ENCODE measurements around the gene QKI. TPM values are rescaled to one million over a fixed set of nuclear protein-coding genes. Genes with fewer than 3 reads are reported as not detected.

The QKI gene
- total and polyA plus RNA-seq, 2 of the 8 experiments (the other 6 are each of a cell fraction or from before 2014, with no cell fraction given) = 181 to 183 TPM

- Histone ChIP-seq H2BK120ac (replicated peaks; ENCODE audit: low read depth, low read length) (no peak overlapping the region), H3K9me3 (ENCODE audit: insufficient read depth in 2 of 2, low read depth in 1 of 2, low read length in 1 of 2) (no peaks in the 10 kb centered on the region), H3K79me1 (ENCODE audit: low read depth, low read length) (no peaks in the 10 kb centered on the region), H3K56ac (replicated peaks; ENCODE audit: insufficient read length, low read depth, low read length) (no peak overlapping the region), H3K23me2 (ENCODE audit: low read depth, low read length) (no peaks in the 10 kb centered on the region), H4K20me1 (replicated peaks in 1 of 2; ENCODE audit: control insufficient read depth in 1 of 2, insufficient read depth in 2 of 2, low read length in 2 of 2) (no peaks in the 10 kb centered on the region), H2BK12ac (ENCODE audit: low read depth, low read length) (no peak overlapping the region), H3K4me3 (ENCODE audit: extremely low read depth in 1 of 4, insufficient read depth in 2 of 4, low read depth in 3 of 4, low read length in 4 of 4) (no peak overlapping the region), H3K79me2 (ENCODE audit: control insufficient read depth in 1 of 2, insufficient read depth in 2 of 2, low read length in 2 of 2) (no peaks in the 10 kb centered on the region), H3K23ac (ENCODE audit: insufficient read length) (no peak overlapping the region), H3K27me3 (replicated peaks in 1 of 4; ENCODE audit: control insufficient read depth in 3 of 4, extremely low read depth in 1 of 4, insufficient read depth in 3 of 4, low read length in 3 of 4) (no peaks in the 10 kb centered on the region), H3K18ac (ENCODE audit: extremely low read depth, low read length) (no peak overlapping the region), H3K4me1 (replicated peaks in 1 of 4; ENCODE audit: control insufficient read depth in 3 of 4, insufficient read depth in 4 of 4, low read length in 3 of 4) (no peaks in the 10 kb centered on the region; a peak in 1 of 7 replicates), H3K4ac (replicated peaks; ENCODE audit: insufficient read length, low read depth, low read length) (no peak overlapping the region), H3K36me3 (ENCODE audit: control insufficient read depth in 2 of 4, insufficient read depth in 4 of 4, low read length in 3 of 4) (no peaks in the 10 kb centered on the region), H3K27ac (ENCODE audit: low read depth, low read length) (no peak overlapping the region), H2BK5ac (ENCODE audit: low read depth, low read length) (no peak overlapping the region), H3K9ac (replicated peaks in 1 of 4; ENCODE audit: extremely low read depth in 1 of 4, low read depth in 3 of 4, low read length in 3 of 4) (no peak overlapping the region), H2AK5ac (ENCODE audit: low read depth, low read length) (no peak overlapping the region), H4K8ac (ENCODE audit: extremely low read depth, insufficient read depth, low read length) (no peak overlapping the region), H4K91ac (replicated peaks; ENCODE audit: insufficient read length, low read length) (no peak overlapping the region), H3K4me2 (ENCODE audit: insufficient read depth in 1 of 2, low read depth in 2 of 2, low read length in 2 of 2) (no peak overlapping the region), H2BK20ac (ENCODE audit: low read length) (no peak overlapping the region), H2BK15ac (ENCODE audit: low read length) (no peak overlapping the region), H2AFZ (ENCODE audit: low read length) (no peak overlapping the region), H3K14ac (ENCODE audit: insufficient read length) (no peak overlapping the region), H4K5ac (ENCODE audit: insufficient read length, low read depth, low read length) (no peak overlapping the region)
- FAIRE-seq (no peak), DNase-seq (ENCODE audit: low read depth in 1 of 2, low spot score in 2 of 2) (no peak)
- POLR2A ChIA-PET (ENCODE audit: partially characterized antibody) = no interaction called here
- 98% methylated on average over 5 of the region's 5 CpGs; no CpG with 5 or more reads in 1 of the 2 experiments for WGBS, 2 experiments (ENCODE audit: extremely low coverage in 1 of 2, insufficient coverage in 1 of 2, insufficient read length in 1 of 2, insufficient replicate concordance in 2 of 2, low coverage in 1 of 2, low lambda C conversion rate in 2 of 2, missing lambda C conversion rate in 1 of 2)
- CTCF ChIA-PET (ENCODE audit: partially characterized antibody) = interaction anchor here (1.2 to 1.5 kb wide), 4 partner anchors 9 to 359 kb away, joined by 3 to 5 read pairs (median 4); no protein-coding TSS in a partner anchor
- TF ChIP-seq POU5F1 (IDR thresholded peaks at IDR 0.05; ENCODE audit: low read depth, low read length) = no peak
- no peak for TF ChIP-seq POLR2A (IDR thresholded peaks at IDR 0.05; ENCODE audit: control extremely low read depth in 1 of 2, low read depth in 2 of 2, low read length in 2 of 2)
- TF ChIP-seq SP2 (IDR thresholded peaks at IDR 0.05; ENCODE audit: low read length) = no peak
These were observed 185.8 kb downstream of the QKI start for GRCh38 chr6:163600331-163600730.
